NCI-H82 treated with DMSO at 0.1 percent for 48 hours (cell line): ENCODE results near the gene POU5F2.

Experiments
- DNase-seq: peaks from one replicate; lab custom pipeline; 2025; ENCODE audit not compliant: unreplicated experiment; lab: John Stamatoyannopoulos, UW

POU5F2 gene

GRCh38 chr5:93716453-93716852, 24.9 kb downstream of the POU5F2 start:
- DNase-seq: no peak

DNA sequence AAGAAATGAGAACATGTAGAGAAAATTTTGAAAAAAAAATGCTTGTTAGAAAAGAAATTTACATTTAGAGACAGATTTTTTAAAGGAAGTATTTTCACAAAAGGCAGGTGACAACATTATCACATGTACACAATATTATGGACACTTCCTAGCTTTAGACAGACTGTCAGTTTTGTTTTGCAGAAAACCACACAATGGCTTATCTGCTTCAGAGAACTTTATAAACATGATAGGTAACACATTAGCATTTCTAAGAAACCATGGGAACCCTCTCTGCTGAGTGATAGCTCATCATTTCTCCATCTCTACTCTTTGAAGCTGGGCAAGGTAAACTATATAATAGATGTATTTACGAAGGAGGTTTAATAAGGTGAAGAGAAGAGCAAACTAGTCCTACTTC, 25.6 kb downstream of the POU5F2 start:
- no peak for DNase-seq

DNA sequence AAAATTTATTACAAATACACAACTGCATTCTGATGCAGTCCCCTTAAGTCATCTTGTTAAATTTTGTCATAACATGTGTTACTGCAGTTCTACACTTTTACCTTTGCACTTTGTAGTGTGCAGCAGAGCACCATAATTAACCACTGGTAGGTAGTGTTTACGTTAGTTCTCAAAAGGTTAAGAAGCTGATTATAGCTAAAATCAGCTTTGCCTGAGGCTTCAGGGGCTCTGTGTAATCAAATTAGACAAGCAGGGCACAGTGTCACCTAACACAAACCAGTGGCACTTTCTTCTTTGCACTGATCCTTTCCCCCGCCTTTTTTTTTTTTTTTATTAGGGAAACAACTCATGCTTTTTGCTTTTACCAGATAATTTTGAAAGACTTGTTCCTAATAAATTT, 26.1 kb downstream of the POU5F2 start:
- DNase-seq: peak; percentile 79

GRCh38 chr5:93708442-93708841, 33.0 kb downstream of the POU5F2 start:
- DNase-seq: no peak

DNA sequence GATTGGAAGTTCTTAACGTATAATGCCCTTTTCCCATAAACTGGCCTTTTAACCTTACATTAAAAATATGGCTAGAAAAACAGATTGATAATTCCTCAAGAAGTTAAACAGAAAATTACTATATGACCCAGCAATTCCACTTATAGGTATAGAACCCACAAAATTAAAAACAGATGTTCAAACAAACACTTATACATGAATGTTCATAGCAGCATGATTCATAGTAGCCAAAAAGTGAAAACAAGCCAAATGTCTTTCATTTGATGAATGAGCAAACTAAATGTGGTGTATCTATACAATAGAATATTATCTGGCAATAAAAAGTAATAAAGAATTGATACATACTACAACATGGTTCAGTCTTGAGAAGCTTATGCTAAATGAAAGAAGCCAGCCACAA, 35.5 kb downstream of the POU5F2 start:
- DNase-seq: no peak

- DNase-seq: no peak
Observed at GRCh38 chr5:93704996-93705395, 36.4 kb downstream of the POU5F2 start.

DNA sequence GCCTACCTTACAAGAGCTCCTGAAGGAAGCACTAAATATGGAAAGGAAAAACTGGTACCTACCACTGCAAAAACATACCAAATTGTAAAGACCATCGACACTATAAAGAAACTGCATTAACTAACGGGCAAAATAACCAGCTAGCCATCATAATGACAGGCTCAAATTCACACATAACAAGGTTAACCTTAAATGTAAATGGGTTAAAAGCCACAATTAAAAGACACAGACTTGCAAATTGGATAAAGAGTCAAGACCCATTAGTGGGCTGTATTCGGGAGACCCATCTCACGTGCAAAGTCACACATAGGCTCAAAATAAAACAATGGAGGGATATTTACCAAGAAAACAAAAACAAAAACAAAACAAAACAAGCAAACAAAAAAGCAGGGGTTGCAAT, 49.4 kb downstream of the POU5F2 start:
- DNase-seq: no peak
